ENCODE measurements around the gene NPY4R2. TPM values are rescaled to one million over a fixed set of nuclear protein-coding genes. Genes with fewer than 3 reads are reported as not detected.
"Not testable (repeated sequence)": the region's sequence is repeated elsewhere in the genome, so short reads cannot be mapped to it uniquely, and the experiment has no call there.

The NPY4R2 gene
- total and polyA plus RNA-seq, 4 donors = not detected

DNA sequence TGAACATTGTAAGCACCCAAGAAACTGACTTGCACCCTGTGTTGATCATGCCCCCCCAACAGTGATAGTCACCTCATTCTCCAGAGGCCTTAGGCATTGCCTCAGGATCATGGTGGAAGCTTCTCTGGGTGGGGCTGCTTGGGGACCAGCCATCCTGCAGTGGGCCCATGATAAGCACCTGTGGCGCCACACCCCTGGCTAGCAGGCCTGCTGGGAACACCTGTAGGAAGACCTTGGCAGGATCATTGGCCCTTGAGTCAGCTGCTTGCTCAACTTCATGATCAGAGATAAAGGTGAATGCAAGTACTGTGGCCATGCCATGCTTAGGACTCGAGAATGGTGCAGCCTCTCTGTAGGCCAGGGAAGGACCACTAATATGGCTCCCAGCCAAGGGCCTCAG, 42.2 kb downstream of the NPY4R2 start:
- H3K36me3 ChIP-seq (ENCODE audit: control insufficient read depth in 4 of 4, insufficient read depth in 3 of 4, low read depth in 1 of 4, low read length in 3 of 4); H3K27me3 ChIP-seq (ENCODE audit: control insufficient read depth in 4 of 4, insufficient read depth in 4 of 4, low read length in 3 of 4); H3K4me1 ChIP-seq (ENCODE audit: control insufficient read depth in 4 of 4, insufficient read depth in 4 of 4, low read length in 3 of 4); H3K9me3 ChIP-seq (ENCODE audit: control insufficient read depth in 4 of 4, low read length in 3 of 4); DNase-seq (ENCODE audit: low spot score); H3K27ac ChIP-seq (ENCODE audit: low read depth in 1 of 2, low read length in 2 of 2); H3K4me3 ChIP-seq (ENCODE audit: low read depth in 1 of 3, low read length in 3 of 3); H3K9ac ChIP-seq (ENCODE audit: low read depth in 1 of 2, low read length in 2 of 2): not testable (repeated sequence)
- WGBS = no CpG with 5 or more reads among the region's 2 CpGs

GRCh38 chr10:47962785-47963184, 44.3 kb downstream of the NPY4R2 start:
- H3K9ac ChIP-seq (ENCODE audit: low read depth in 1 of 2, low read length in 2 of 2); H3K4me1 ChIP-seq (ENCODE audit: control insufficient read depth in 4 of 4, insufficient read depth in 4 of 4, low read length in 3 of 4); H3K27ac ChIP-seq (ENCODE audit: low read depth in 1 of 2, low read length in 2 of 2); H3K9me3 ChIP-seq (ENCODE audit: control insufficient read depth in 4 of 4, low read length in 3 of 4); H3K36me3 ChIP-seq (ENCODE audit: control insufficient read depth in 4 of 4, insufficient read depth in 3 of 4, low read depth in 1 of 4, low read length in 3 of 4); DNase-seq (ENCODE audit: low spot score); H3K4me3 ChIP-seq (ENCODE audit: low read depth in 1 of 3, low read length in 3 of 3); H3K27me3 ChIP-seq (ENCODE audit: control insufficient read depth in 4 of 4, insufficient read depth in 4 of 4, low read length in 3 of 4): not testable (repeated sequence)
- no CpG with 5 or more reads among the region's 5 CpGs for WGBS

GRCh38 chr10:47964280-47965063, 46.0 kb downstream of the NPY4R2 start:
- WGBS = 40% methylated on average over 5 of the region's 14 CpGs
- H3K9me3 ChIP-seq (ENCODE audit: control insufficient read depth in 4 of 4, low read length in 3 of 4); H3K4me1 ChIP-seq (ENCODE audit: control insufficient read depth in 4 of 4, insufficient read depth in 4 of 4, low read length in 3 of 4); DNase-seq (ENCODE audit: low spot score); H3K36me3 ChIP-seq (ENCODE audit: control insufficient read depth in 4 of 4, insufficient read depth in 3 of 4, low read depth in 1 of 4, low read length in 3 of 4); H3K27me3 ChIP-seq (ENCODE audit: control insufficient read depth in 4 of 4, insufficient read depth in 4 of 4, low read length in 3 of 4); H3K4me3 ChIP-seq (ENCODE audit: low read depth in 1 of 3, low read length in 3 of 3); H3K27ac ChIP-seq (ENCODE audit: low read depth in 1 of 2, low read length in 2 of 2); H3K9ac ChIP-seq (ENCODE audit: low read depth in 1 of 2, low read length in 2 of 2): not testable (repeated sequence)

GRCh38 chr10:47968988-47969387, 50.5 kb downstream of the NPY4R2 start:
- not testable (repeated sequence) for DNase-seq (ENCODE audit: low spot score); H3K4me1 ChIP-seq (ENCODE audit: control insufficient read depth in 4 of 4, insufficient read depth in 4 of 4, low read length in 3 of 4); H3K9me3 ChIP-seq (ENCODE audit: control insufficient read depth in 4 of 4, low read length in 3 of 4); H3K27me3 ChIP-seq (ENCODE audit: control insufficient read depth in 4 of 4, insufficient read depth in 4 of 4, low read length in 3 of 4); H3K27ac ChIP-seq (ENCODE audit: low read depth in 1 of 2, low read length in 2 of 2); H3K4me3 ChIP-seq (ENCODE audit: low read depth in 1 of 3, low read length in 3 of 3); H3K9ac ChIP-seq (ENCODE audit: low read depth in 1 of 2, low read length in 2 of 2); H3K36me3 ChIP-seq (ENCODE audit: control insufficient read depth in 4 of 4, insufficient read depth in 3 of 4, low read depth in 1 of 4, low read length in 3 of 4)
- WGBS = 90% methylated on average over 4 of the region's 6 CpGs

DNA sequence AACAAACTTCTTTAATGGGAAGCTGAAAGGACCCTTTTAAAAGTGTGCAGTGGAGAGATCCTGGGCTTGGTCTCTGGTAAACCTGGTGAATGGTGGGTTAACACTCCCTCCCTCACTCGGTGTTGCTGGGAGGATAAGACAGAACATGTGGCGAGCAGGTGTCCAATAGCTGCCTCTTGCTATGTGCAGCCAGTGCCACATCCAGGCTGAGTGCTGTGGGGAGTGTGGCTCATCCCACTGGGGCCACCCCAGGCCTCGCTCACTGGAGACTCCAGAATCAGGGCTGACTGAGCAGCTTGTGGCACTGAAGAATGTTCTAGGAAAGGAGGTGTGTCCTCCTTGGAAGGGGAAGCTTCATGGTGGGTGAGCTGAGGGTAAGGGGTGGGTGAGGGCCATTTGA, 51.6 kb downstream of the NPY4R2 start:
- H3K4me1 ChIP-seq (ENCODE audit: control insufficient read depth in 4 of 4, insufficient read depth in 4 of 4, low read length in 3 of 4); DNase-seq (ENCODE audit: low spot score): not testable (repeated sequence)
- WGBS = 96% methylated on average over 3 of the region's 3 CpGs

DNA sequence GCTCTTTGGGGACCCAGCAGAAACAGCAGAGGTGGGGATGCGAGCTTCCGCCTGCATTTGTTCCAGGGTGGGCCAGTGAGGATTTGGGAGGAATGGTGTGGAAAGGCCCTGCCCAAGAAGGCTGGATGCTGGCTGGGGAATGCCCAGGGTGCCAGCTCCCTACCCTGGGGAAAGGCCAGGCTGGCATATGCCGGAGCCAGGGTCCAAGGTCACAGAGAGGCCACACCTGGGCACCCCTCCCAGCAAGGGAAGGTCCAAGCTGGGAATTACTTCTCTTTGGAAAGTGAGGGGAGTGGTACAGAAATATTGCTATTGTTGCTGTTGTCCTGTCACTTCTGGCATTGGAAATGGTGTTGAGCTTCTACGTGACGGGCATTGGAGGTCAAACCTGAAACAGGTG, 53.1 kb downstream of the NPY4R2 start:
- H3K27ac ChIP-seq (ENCODE audit: low read depth in 1 of 2, low read length in 2 of 2); H3K4me1 ChIP-seq (ENCODE audit: control insufficient read depth in 4 of 4, insufficient read depth in 4 of 4, low read length in 3 of 4); H3K4me3 ChIP-seq (ENCODE audit: low read depth in 1 of 3, low read length in 3 of 3); H3K9me3 ChIP-seq (ENCODE audit: control insufficient read depth in 4 of 4, low read length in 3 of 4); H3K27me3 ChIP-seq (ENCODE audit: control insufficient read depth in 4 of 4, insufficient read depth in 4 of 4, low read length in 3 of 4); DNase-seq (ENCODE audit: low spot score); H3K36me3 ChIP-seq (ENCODE audit: control insufficient read depth in 4 of 4, insufficient read depth in 3 of 4, low read depth in 1 of 4, low read length in 3 of 4); H3K9ac ChIP-seq (ENCODE audit: low read depth in 1 of 2, low read length in 2 of 2): not testable (repeated sequence)
- WGBS = no CpG with 5 or more reads among the region's 5 CpGs

More for the DNA sequence above, 51.6 kb downstream of the NPY4R2 start:
- H3K9ac ChIP-seq (ENCODE audit: low read depth in 1 of 2, low read length in 2 of 2); H3K27ac ChIP-seq (ENCODE audit: low read depth in 1 of 2, low read length in 2 of 2); H3K9me3 ChIP-seq (ENCODE audit: control insufficient read depth in 4 of 4, low read length in 3 of 4); H3K27me3 ChIP-seq (ENCODE audit: control insufficient read depth in 4 of 4, insufficient read depth in 4 of 4, low read length in 3 of 4); H3K4me3 ChIP-seq (ENCODE audit: low read depth in 1 of 3, low read length in 3 of 3); H3K36me3 ChIP-seq (ENCODE audit: control insufficient read depth in 4 of 4, insufficient read depth in 3 of 4, low read depth in 1 of 4, low read length in 3 of 4): not testable (repeated sequence)

DNA sequence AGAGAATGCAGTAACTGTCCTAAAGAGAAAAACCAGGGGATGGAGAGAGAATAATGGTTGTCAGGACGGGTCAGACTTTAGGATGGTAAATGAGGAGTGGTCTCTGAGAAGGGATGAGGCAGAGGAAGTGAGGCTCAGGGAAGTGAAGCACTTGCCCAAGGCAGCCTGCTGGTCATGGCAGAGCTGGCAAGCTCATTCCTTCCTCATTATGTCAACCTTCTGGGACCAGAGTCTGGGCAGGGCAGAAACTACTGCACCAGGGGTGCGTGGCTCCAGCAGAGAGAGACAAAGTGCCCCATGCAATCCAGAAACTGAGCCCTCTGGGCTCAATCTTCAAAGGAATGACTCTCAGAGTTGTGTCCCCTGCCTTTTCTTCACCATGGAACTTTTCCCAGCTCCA, 53.6 kb downstream of the NPY4R2 start:
- not testable (repeated sequence) for H3K4me1 ChIP-seq (ENCODE audit: control insufficient read depth in 4 of 4, insufficient read depth in 4 of 4, low read length in 3 of 4); DNase-seq (ENCODE audit: low spot score); H3K27ac ChIP-seq (ENCODE audit: low read depth in 1 of 2, low read length in 2 of 2); H3K36me3 ChIP-seq (ENCODE audit: control insufficient read depth in 4 of 4, insufficient read depth in 3 of 4, low read depth in 1 of 4, low read length in 3 of 4); H3K9ac ChIP-seq (ENCODE audit: low read depth in 1 of 2, low read length in 2 of 2); H3K4me3 ChIP-seq (ENCODE audit: low read depth in 1 of 3, low read length in 3 of 3); H3K9me3 ChIP-seq (ENCODE audit: control insufficient read depth in 4 of 4, low read length in 3 of 4); H3K27me3 ChIP-seq (ENCODE audit: control insufficient read depth in 4 of 4, insufficient read depth in 4 of 4, low read length in 3 of 4)
- 89% methylated on average over 1 of the region's 2 CpGs for WGBS
